Prostate gland (tissue), 2 donors: Measurements from ENCODE around the gene SLU7.

ENCODE experiments used
- POLR2A ChIP-seq: fragments of 450-650 bp; IDR thresholded peaks from one replicate; pipeline ENCODE4 v1.6.1; 2016; ENCODE audit warnings: antibody characterized with exemption, mild to moderate bottlenecking
- TF ChIP-seq, protein P1 (sequence below), 4 experiments: fragments of 200-600 bp in 2 of 4; fragments of 450-650 bp in 2 of 4; sonication (generic) in 2 of 4; IDR thresholded peaks; 1 replicate in 3 of 4; 2 replicates in 1 of 4; pipeline ENCODE4 v1.5.1; 2016 to 2019; ENCODE audit warnings: antibody characterized with exemption in 4 of 4, mild to moderate bottlenecking in 2 of 4, moderate library complexity in 2 of 4

DNA sequence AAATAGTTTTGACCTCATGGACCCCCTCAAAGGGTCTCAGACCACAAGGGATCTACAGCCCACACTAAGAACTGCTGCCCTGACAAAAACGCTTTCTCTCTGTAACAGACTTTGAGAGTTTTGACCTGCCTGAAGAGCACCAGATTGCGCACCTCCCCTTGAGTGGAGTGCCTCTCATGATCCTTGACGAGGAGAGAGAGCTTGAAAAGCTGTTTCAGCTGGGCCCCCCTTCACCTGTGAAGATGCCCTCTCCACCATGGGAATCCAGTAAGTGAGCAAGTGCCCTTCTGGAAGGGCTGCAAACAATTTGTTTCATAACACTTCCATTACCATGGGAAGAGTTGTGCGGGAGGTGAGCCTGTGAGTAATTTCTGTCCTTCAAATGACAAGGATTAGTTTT, 8.7 kb upstream of the SLU7 start:
- no peak for TF ChIP-seq POLR2A
- TF ChIP-seq, protein P1, sequence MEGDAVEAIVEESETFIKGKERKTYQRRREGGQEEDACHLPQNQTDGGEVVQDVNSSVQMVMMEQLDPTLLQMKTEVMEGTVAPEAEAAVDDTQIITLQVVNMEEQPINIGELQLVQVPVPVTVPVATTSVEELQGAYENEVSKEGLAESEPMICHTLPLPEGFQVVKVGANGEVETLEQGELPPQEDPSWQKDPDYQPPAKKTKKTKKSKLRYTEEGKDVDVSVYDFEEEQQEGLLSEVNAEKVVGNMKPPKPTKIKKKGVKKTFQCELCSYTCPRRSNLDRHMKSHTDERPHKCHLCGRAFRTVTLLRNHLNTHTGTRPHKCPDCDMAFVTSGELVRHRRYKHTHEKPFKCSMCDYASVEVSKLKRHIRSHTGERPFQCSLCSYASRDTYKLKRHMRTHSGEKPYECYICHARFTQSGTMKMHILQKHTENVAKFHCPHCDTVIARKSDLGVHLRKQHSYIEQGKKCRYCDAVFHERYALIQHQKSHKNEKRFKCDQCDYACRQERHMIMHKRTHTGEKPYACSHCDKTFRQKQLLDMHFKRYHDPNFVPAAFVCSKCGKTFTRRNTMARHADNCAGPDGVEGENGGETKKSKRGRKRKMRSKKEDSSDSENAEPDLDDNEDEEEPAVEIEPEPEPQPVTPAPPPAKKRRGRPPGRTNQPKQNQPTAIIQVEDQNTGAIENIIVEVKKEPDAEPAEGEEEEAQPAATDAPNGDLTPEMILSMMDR (IDR thresholded peaks at IDR 0.05), result no peak
